NCI-H187 treated with DMSO at 0.1 percent for 48 hours (cell line): ENCODE results near the gene SEPHS1.
A peak's percentile ranks its signal among the peaks of the same experiment; 100 is the strongest.
"Not testable (repeated sequence)": the region's sequence is repeated elsewhere in the genome, so short reads cannot be mapped to it uniquely, and the experiment has no call there.

ENCODE experiments used
- DNase-seq: peaks from one replicate; lab custom pipeline; 2025; lab: John Stamatoyannopoulos, UW

The SEPHS1 gene, protein sequence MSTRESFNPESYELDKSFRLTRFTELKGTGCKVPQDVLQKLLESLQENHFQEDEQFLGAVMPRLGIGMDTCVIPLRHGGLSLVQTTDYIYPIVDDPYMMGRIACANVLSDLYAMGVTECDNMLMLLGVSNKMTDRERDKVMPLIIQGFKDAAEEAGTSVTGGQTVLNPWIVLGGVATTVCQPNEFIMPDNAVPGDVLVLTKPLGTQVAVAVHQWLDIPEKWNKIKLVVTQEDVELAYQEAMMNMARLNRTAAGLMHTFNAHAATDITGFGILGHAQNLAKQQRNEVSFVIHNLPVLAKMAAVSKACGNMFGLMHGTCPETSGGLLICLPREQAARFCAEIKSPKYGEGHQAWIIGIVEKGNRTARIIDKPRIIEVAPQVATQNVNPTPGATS

DNA sequence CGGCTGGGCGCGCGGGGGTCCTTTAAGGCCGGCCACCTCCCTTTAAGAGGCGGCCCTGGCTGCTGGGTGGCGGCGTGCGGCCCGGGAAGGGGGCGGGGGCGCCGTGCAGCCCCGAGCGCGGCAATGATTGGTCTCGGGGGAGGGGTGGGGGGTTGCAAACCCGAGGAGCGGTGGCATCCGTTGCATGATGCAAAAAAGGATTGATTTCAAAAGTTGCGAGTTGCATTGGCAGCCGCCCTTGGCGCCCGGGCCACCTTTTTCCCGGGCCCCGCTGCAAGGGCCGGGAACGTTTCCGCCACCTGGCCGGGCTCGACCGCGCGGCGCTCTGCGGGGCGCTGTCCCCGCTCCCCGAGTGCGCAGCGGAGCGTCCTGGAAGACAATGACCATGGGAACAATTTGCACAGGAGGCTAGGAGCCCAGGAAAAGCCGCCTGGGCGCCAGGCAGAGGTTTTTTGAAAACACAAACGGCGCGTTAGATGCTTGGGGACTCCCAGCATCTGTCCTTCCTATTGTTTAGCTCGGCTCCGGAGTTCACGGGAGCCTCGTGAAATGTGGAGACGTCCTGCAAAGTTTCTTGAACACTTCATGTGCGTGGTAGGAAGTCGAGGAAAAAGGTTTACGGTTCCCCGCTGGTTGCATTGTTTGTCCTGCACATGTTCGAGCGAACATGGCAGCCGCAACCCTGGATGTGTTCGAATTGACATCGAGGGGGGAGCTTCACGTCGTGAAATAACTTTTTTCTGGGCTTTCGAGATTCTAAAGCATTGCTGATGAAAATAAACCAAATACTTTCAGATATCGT is at the start of gene SEPHS1:
Gene SEPHS1 (minus strand): TSS at position 78 of the 802 bp plus-strand sequence. CDS start 3,343 bp downstream, outside the sequence.
- DNase-seq: no peak

DNA sequence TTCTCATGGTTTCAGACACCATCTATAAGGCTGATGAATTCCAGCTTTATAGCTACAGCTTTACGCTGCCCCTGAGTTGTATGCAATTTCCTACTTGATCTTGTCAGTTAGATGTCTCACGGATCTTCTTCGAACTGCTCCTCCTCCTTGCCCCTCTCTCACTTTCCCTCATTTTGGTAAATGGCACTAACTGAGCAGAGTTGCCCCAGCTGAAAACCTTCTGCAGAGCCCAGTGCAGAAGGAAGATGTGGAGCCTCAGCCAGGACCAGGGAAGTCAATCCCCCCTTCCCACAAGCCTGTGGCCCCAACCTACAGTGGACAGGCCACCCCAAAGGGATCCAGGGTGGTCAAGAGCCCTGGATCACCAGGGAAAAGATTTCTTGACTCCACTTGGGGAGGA is 49.0 kb upstream of the SEPHS1 start:
- no peak for DNase-seq

DNA sequence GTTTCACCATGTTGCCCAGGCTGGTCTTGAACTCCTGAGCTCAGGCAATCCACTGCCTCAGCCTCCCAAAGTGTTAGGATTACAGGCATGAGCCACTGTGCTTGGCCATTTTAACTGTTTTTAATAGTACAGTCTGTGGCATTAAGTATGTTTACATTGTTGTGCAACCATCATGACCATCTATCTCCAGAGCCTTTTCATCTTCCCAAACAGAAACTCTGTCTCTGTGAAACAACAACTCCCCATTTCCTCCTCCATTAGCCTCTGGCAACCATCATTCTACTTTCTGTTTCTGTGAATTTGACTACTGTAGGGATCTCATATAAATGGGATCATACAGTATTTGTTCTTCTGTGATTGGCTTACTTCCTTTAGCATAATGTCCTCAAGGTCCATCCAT is 48.3 kb upstream of the SEPHS1 start:
- DNase-seq: no peak

DNA sequence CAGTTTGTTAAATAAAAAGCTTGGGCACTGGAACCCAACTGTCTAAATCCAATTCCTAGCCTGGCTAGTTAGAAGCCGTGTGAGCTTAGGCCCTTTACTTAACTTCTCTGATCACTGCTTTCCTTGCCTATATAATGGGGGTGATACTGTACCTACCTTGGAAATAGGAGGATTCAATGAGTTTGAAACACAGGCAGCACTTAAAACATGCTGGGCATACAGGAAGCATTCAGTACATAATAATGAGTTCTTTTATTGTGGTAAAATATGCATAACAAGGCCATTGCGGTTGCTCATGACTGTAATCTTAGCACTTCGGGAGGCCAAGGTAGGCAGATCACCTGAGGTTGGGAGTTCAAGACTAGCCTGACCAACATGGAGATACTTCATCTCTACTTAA is 47.4 kb upstream of the SEPHS1 start:
- DNase-seq: no peak

DNA sequence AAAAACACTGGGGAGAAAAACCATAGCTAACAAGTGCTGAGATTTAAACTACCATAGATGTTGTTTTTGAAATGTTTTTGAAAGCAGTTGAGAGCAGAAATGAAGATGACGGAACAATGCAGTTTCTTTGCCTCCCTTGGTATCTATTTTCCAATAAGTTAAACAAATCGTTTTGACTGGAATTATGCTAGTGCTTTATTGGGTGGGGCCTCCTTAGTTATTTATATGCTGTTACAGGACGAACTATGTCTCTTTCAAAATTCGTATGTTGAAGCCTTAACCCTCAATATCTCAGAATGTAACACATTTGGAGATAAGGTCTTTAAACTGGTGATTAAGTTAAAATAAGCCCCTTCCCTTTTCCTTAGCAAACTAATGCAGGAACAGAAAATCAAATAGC is 45.5 kb upstream of the SEPHS1 start:
- DNase-seq: no peak

DNA sequence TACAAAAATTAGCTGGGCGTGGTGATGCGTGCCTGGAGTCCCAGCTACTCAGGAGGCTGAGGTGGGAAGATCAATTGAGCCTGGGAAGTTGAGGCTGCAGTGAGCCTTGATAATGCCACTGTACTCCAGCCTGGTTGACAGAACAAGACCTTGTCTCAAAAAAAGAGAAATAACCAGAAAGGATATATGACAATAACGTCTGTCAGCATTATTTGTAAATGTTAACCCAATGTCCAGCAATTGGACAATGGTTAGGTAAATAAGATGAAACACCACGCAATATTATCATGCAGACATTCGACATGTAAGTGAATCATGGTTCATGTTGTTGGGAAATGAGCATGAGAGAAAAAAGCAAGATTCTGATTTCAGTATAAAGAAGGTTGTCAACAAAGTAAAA is 44.6 kb upstream of the SEPHS1 start:
- DNase-seq: no peak

DNA sequence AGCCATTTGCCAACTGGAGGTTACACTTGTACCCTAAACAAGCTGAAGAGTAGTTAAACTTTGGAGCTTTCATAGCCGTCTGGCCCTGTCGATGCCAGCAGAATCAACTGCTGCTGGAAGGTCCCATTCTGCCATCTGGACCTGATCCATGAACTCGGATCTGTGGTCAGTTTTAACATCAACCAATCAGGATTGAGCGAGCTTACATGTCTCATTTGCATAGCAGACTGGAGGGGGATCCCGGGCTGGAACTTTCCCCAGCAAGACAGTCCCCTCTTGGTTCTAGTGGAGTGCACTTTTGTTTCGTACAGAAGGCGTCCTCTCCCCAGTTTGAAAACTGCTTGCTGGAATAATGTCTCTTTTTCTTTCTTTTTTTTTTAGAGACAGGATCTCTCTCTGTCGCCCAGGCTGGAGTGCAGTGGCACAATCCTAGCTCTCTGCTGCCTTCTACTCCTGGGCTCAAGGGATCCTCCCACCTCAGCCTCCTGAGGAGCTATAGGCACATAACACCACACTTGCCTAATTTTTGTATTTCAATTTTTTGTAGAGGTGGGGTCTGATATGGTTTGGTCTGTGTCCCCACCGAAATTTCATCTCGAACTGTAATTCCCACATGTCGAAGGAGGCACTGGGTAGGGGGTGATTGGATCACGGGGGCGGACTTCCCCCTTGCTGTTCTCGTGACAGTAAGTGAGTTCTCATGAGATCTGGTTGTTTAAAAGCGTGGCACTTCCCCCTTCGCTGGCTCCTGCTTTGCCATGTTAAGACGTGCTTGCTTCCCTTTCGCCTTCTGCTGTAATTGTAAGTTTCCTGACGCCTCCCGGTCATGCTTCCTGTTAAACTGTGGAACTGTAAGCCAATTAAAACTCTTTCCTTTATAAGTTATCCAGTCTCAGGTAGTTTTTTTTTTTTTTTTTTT is 42.8 kb upstream of the SEPHS1 start:
- no peak for DNase-seq

DNA sequence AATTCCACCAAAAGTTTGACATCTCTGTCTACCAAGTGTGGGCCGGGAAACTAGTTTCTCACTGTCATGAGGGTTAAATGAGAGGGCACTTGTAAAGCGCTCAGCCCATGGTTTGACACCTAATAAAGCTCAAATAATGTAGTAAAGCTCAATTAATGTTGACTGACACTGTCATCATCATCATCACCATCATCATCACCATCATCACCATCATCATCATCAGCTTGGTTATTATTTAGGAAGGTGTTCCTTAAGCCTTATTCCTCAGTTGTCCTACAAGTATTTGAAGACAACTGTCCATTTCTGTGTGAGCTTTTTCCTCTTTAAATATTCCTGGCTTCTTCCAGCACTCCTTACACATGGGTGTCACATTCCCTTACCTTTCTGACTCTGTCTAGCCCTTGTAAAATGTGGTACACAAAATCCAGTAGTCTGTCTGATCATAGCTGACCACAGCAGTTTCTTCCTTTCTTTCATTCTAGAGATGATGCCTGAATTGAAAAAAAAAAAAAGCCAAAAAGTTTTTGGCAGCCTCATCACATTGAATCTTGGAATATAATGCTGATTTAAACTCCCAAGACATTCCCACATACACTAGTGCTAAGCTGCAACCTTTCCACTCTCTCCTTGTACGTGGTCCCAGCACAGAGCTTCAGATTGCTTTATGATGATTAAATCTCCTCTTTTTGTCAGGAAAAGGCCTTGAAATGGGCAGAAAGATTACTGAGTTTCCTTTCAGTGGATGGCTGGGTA is 40.6 kb upstream of the SEPHS1 start:
- DNase-seq: no peak

DNA sequence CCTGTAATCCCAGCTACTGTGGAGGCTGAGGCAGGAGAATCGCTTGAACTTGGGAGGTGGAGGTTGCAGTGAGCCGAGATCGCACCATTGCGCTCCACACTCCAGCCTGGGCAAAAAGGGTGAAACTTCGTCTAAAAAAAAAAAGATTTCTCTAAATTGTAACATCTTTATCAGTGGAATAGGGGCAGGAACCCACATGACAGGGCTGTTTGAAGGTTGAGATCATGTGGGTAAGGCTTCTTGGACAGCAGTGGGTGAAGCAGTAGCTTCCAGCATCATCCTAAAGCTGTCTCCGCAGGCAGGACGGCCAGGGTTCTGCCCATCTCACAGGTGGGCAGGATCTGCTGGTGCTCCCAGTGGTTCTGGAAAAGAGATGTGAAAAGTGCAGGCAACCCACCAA is 37.9 kb upstream of the SEPHS1 start:
- no peak for DNase-seq

DNA sequence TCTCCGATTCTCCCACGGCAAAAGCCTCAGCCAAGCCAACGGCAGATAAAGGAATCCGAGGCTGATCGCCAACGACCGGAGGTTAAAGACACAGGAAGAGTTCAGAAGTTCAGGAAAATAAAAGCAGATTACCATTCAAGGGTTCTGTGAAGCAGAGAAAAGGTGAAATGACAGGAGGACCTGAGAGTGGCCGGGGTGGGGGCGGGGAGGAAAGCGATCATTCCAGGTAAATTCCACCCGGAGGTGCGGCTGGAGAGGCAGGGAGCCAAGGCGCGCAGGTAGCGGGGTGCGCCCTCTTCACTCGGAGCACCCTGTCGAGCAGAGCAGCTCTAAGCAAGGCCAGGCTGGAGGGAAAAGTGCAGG is 35.3 kb upstream of the SEPHS1 start:
- DNase-seq: no peak

DNA sequence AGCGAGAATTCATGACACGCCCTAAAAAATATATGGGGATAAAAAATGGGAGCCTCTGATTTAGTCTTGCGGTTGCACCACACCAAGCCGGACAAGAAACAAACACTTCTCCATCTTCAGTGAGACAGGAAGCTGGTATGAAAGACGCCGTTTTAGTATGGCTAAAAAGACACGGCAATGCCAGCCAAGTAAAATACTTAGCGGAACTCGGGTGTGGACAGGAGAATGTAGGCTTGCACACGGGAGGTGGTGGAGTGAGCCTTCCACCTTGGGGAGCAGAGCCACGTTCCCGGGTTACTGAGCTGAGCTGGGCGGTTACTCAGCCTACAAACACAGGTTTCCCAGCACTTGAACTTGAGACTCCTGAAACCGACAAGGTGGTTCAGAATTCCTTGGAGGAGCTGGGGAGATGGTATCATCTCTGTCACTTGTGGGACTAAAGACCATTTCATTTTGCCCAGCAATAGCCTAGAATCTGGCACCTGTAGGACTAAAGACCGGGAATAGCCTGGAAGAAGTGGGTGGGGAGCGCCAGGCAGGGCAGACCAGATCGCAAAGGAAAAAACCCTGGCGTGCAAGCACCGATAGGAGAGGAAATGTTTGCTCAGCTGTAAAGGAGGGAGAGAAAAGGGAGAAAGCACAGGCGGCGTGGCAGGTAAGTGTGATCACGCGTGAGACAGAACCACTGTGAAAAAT is 34.8 kb upstream of the SEPHS1 start:
- DNase-seq: no peak

DNA sequence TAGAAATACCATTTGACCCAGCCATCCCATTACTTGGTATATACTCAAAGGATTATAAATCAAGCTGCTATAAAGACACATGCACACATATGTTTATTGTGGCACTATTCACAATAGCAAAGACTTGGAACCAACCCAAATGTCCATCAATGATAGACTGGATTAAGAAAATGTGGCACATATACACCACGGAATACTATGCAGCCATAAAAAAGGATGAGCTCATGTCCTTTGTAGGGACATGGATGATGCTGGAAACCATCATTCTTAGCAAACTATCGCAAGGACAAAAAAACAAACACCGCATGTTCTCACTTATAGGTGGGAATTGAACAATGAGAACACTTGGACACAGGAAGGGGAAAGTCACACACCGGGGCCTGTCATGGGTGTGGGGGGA is 31.0 kb upstream of the SEPHS1 start:
- DNase-seq: not testable (repeated sequence)

DNA sequence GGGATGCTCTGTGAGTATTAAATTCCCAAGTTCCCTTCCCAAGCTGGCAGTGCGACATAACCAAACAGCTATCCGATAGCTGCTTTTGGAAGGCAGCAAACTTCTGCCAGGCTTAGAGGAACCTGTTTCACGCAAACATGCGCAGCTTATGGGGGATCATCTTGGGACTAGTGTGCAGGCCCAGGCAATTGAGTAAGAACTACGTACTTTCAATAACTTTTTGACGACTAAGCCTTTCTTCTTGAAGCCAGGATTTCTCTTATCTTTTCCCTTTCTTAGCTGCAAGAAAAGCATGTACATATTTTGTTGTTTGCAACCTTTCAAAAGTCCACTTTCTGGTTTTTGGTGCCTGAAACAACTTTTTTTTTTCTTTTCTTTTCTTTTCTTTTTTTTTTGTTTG is 28.7 kb upstream of the SEPHS1 start:
- DNase-seq: no peak

DNA sequence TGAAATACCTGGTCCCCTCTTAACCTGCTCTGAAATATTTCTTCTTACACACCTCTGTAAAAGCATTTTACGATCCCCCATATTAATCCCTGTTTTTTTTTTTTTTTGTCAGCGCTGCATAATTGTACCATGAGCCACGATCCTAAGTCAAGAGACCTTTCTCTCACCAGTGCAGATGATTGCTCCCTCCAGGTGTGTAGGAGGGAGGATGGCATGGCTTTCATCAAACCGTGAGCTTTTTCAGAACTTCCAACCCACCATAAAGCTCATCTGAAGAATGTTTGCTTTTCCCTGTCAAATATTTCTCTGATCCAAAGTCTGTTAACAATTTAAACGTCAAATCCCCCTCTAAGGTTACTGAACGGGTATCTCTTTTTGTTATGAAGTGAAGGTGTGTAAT is 28.2 kb upstream of the SEPHS1 start:
- DNase-seq: no peak

DNA sequence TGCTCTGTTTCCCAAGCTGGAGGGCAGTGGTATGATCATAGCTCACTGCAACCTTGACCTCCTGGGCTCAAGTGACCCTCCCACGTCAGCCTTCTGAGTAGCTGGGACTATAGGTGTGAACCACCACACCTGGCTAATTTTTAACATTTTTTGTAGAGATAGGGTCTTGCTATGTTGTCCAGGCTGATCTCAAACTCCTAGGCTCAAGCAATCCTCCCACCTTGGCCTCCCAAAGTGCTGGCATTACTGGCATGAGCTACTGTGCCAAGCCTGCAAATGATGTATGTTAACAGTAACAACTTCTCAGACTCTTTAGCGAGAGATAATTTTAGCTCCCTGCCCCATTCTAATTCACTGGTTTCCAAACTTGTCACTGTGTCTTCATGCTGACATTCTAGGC is 27.7 kb upstream of the SEPHS1 start:
- no peak for DNase-seq

DNA sequence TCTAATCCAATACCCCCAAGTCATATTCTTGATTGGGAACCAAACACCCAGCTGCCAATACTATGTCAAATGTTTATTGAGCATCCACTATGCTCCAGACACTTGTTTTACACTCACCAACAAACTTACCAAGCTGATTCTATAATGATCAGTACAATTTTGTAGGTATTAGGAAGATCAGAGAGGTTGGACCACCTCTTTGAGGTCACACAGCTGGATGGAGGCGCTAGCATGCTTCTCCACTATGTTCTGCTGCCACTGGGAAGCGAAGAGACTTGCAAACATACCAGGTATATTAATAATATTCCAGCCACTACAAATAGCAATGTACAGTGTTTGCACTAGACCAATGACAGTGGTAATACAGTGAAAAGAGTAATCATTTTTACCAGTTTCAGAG is 25.6 kb upstream of the SEPHS1 start:
- no peak for DNase-seq

DNA sequence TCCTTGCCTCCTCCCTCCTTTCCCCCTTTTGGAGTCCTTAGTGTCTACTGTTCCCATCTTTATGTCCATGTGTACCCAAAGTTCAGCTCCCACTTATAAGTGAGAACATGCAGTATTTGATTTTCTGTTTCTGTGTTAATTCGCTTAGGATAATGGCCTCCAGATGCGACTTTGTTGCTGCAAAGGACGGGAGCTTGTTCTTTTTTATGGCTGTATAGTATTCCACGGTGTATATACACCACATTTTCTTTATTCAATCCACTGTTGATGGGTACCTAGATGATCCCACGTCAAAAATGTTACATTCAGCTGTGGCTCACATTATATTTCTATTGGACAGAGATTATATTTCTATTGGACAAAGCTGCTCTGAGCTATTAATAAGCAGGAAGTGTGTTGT is 24.4 kb upstream of the SEPHS1 start:
- DNase-seq: no peak

DNA sequence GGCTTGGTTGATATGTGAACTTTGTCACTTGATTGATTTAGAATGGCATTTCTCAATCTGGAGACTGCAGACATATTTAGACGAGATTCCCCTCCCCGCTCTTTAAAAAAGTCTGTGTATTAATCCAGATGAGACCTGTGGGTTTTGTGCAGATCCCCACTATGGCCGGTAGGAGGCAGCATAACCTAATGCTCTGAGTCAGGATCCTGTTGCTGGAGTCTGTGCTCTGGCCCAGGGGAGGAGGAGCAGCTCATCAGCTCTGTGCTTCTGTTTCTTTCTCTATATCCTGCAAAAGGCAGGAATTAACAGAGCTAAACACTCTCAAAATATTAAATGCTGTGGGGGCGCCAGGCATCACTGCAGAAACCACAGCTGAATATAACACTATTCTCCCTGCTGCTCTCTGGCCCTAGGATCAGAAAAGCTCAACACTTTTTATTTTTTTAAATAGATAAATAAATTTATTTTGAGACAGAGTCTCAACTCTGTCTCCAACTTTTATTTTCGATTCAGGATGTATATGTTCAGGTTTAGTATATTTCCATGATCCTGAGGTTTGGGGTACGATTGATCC is 23.9 kb upstream of the SEPHS1 start:
- peak; percentile 2 for DNase-seq

DNA sequence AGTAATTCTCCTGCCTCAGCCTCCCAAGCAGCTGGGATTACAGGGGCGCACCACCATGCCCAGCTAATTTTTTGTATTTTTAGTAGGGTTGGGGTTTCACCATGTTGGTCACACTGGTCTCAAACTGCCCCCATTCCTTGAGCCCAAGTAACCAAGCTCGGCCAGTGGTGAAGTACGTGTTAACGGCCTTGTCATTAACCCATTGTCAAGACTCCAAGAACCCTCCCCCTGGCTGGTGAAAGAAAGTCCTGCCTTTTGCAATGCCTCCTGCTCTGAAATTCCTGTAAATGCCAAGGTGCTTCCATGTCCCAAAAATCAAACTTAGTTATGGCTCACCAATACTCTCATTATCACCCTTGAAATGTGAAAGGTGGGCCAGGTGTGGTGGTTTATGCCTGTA is 18.8 kb upstream of the SEPHS1 start:
- no peak for DNase-seq

DNA sequence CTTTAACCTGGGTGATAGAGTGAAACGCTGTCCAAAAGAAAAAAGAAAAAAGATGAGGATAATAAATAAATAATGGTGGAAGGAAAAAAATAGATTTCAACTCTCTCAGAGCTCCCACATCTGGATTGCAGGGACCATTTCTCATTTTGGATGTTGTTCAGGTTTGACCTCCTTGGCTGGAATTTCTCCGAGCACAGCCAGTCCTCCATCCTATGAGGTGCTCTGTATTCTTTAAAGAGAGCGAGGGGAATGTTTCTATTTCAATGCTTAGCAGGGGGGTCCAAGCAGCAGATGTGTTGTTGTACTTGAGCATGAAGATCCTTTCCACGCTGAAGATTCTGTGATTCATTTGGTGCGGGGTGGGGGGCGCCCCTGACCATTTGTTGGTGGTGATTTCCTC is 17.7 kb upstream of the SEPHS1 start:
- DNase-seq: no peak

DNA sequence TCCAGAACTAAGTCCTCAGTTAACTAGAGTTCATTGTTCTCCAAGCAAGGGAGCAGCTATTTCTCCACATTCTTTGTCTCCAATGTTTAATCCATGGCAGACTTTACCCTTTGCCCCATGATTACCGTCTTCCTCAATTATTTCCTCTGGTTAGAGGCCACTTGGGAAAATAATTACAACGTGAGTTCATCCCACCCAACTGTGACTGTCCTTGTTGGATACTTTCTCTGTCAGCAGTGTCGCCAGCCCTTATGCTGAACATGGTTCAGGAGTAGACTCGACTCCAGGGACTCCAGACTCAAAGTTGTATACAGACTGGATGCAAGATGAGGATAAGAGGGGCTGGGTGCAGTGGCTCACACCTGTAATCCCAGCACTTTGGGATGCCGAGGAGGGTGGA is 17.1 kb upstream of the SEPHS1 start:
- DNase-seq: no peak
